ENCODE results near the gene RGS14. TPM values are rescaled to one million over a fixed set of nuclear protein-coding genes. Genes with fewer than 3 reads are reported as not detected.

RGS14 gene
- total and polyA plus RNA-seq, 2 donors (not counting 3 experiments of a cell fraction or from before 2014, with no cell fraction given) = 4.3 to 7.3 TPM

- POLR2A ChIA-PET = no interaction called here
- H3K4me3 ChIP-seq (replicated peaks in 1 of 3; ENCODE audit: insufficient read depth in 1 of 3, low read depth in 1 of 3, low read length in 3 of 3) = no peak overlapping the region
- BruUV-seq (replicated peaks) = no TSS peak
Observed at GRCh38 chr5:177357146-177357458, 622 bp upstream of the RGS14 start.

More at GRCh38 chr5:177357146-177357458, 622 bp upstream of the RGS14 start:
- no peaks in the 10 kb centered on the region for H3K36me3 ChIP-seq (ENCODE audit: control insufficient read depth in 2 of 2, extremely low read depth in 1 of 2, insufficient read depth in 2 of 2, low read length in 2 of 2)
- H4K20me1 ChIP-seq (replicated peaks; ENCODE audit: control insufficient read depth, extremely low read depth, insufficient read depth, low read length) = no peaks in the 10 kb centered on the region
- H3K9me1 ChIP-seq (replicated peaks; ENCODE audit: control insufficient read depth, extremely low read depth, insufficient read depth, low read length) = no peaks in the 10 kb centered on the region
- CTCF ChIA-PET = interaction anchor here (1.2 to 6.3 kb wide), 4 partner anchors 10 to 29 kb away, joined by 3 to 31 read pairs (median 7); no protein-coding TSS in a partner anchor
- peaks cover 18% of the 10 kb centered on the region for H3K4me1 ChIP-seq (ENCODE audit: control insufficient read depth, extremely low read depth, insufficient read depth, low read length)
- H3K9ac ChIP-seq (replicated peaks; ENCODE audit: extremely low read depth, insufficient read depth, low read length) = no peak overlapping the region
- dilution Hi-C loops (cut with MboI; ENCODE audit: extremely low pct_ligation_motif_present, low sequenced_read_pairs) = no loop called here
- no peaks in the 10 kb centered on the region for H3K79me2 ChIP-seq (ENCODE audit: control insufficient read depth, insufficient read depth, low read length)
- FAIRE-seq (no peak), DNase-seq (ENCODE audit: low read depth, low spot score) (no peak)
- H3K27me3 ChIP-seq (ENCODE audit: control insufficient read depth in 2 of 2, insufficient read depth in 2 of 2, low read length in 2 of 2) = no peaks in the 10 kb centered on the region
- H3K27ac ChIP-seq (ENCODE audit: insufficient read depth, low read depth, low read length) = no peak overlapping the region
- intact Hi-C loops (cut with micrococcal nuclease) = no loop called here
- H3K9me3 ChIP-seq (replicated peaks; ENCODE audit: control insufficient read depth, insufficient read depth, low read length) = no peaks in the 10 kb centered on the region
- H3K4me2 ChIP-seq (ENCODE audit: insufficient read depth, low read length) = no peak overlapping the region
- H2AFZ ChIP-seq (ENCODE audit: low read depth, low read length) = no peak overlapping the region
- TF ChIP-seq MAX (IDR thresholded peaks at IDR 0.05; ENCODE audit: insufficient read depth, insufficient read length) (no peak), CTCF (IDR thresholded peaks at IDR 0.05; ENCODE audit: extremely low read depth in 1 of 2, insufficient read depth in 1 of 2, low read depth in 1 of 2, low read length in 2 of 2) (no peak), JUN (IDR thresholded peaks at IDR 0.05; ENCODE audit: borderline replicate concordance, insufficient read depth, insufficient read length, low read depth) (no peak), EZH2 (IDR thresholded peaks at IDR 0.05; ENCODE audit: borderline replicate concordance, low read depth, low read length, severe bottlenecking) (no peak), POLR2A (IDR thresholded peaks at IDR 0.05; ENCODE audit: low read depth, low read length) (no peak), MYC (IDR thresholded peaks at IDR 0.05; ENCODE audit: low read depth, low read length) (no peak), POLR2AphosphoS5 (IDR thresholded peaks at IDR 0.05; ENCODE audit: insufficient read depth, low read depth, low read length) (no peak), FOS (IDR thresholded peaks at IDR 0.05; ENCODE audit: borderline replicate concordance, insufficient read depth, low read length) (no peak), GATA2 (IDR thresholded peaks at IDR 0.05; ENCODE audit: insufficient read depth, insufficient read length, low read depth, low read length) (no peak)
